HL-60 (cell line): ENCODE results near the gene ADARB1.

ENCODE experiments used
- DNase-seq, 2 experiments: peaks; one replicate each; pipeline ENCODE4 v3.0.0-alpha.2; 2010 to 2020; ENCODE audit warnings: low read depth in 1 of 2, low spot score in 1 of 2
- H3K27ac ChIP-seq: fragments of 250-450 bp; sonication (Bioruptor Pico); replicated peaks from 2 replicates; pipeline ENCODE4 v1.5.1; 2020; ENCODE audit warnings: mild to moderate bottlenecking, moderate library complexity
- H3K27me3 ChIP-seq: fragments of 250-450 bp; sonication (Bioruptor Pico); 2 replicates; pipeline ENCODE4 v1.5.1; 2021; ENCODE audit warnings: mild to moderate bottlenecking, moderate library complexity; ENCODE audit not compliant: insufficient read depth, poor library complexity, severe bottlenecking
- H3K4me3 ChIP-seq: replicated peaks from 2 replicates; pipeline ENCODE4 v1.5.1; 2011; ENCODE audit warnings: mild to moderate bottlenecking, control low read depth, low read length; ENCODE audit not compliant: insufficient read depth
- CTCF ChIP-seq: IDR thresholded peaks from one replicate; pipeline ENCODE4 v1.5.1; 2011; ENCODE audit warnings: low read length, control low read depth, inconsistent platforms; ENCODE audit not compliant: insufficient read depth
- GABPA ChIP-seq: IDR thresholded peaks from 2 replicates; pipeline ENCODE4 v1.6.1; 2012; ENCODE audit warnings: low read depth
- POLR2AphosphoS5 ChIP-seq: IDR thresholded peaks from 2 replicates; pipeline ENCODE4 v1.6.1; 2012; ENCODE audit warnings: low read depth
- REST ChIP-seq: IDR thresholded peaks from 2 replicates; pipeline ENCODE4 v1.6.1; 2012; ENCODE audit warnings: low read depth; ENCODE audit not compliant: insufficient replicate concordance
- SPI1 ChIP-seq: IDR thresholded peaks from 2 replicates; pipeline ENCODE4 v1.6.1; 2012; ENCODE audit warnings: low read depth, mild to moderate bottlenecking, borderline replicate concordance

Gene ADARB1

GRCh38 chr21:45237401-45237800 is 163.0 kb downstream of the ADARB1 start:
- Histone ChIP-seq H3K4me3 (no peak overlapping the region), H3K27me3 (peaks cover 5% of the 10 kb centered on the region), H3K27ac (no peak overlapping the region)
- TF ChIP-seq CTCF, result no peak
- TF ChIP-seq REST, result no peak
- TF ChIP-seq GABPA, result no peak
- TF ChIP-seq POLR2AphosphoS5, result no peak
- no peak for DNase-seq

- H3K4me3 ChIP-seq, result no peak overlapping the region
- H3K27ac ChIP-seq, result no peak overlapping the region
- TF ChIP-seq CTCF (no peak), SPI1 (no peak), POLR2AphosphoS5 (no peak), GABPA (no peak), REST (no peak)
- no peaks in the 10 kb centered on the region for H3K27me3 ChIP-seq
- DNase-seq, result no peak
Measured at GRCh38 chr21:45241357-45241756, 167.0 kb downstream of the ADARB1 start.

GRCh38 chr21:45243603-45244002 is 169.2 kb downstream of the ADARB1 start:
- Histone ChIP-seq H3K27me3 (no peaks in the 10 kb centered on the region), H3K27ac (no peak overlapping the region), H3K4me3 (no peak overlapping the region)
- no peak for DNase-seq
- TF ChIP-seq REST (no peak), CTCF (no peak), SPI1 (no peak), POLR2AphosphoS5 (no peak), GABPA (no peak)
